NOMO-1 (cell line): Measurements from ENCODE around the gene SZT2.
A peak's percentile ranks its signal among the peaks of the same experiment; 100 is the strongest.
"Not testable (repeated sequence)": the region's sequence is repeated elsewhere in the genome, so short reads cannot be mapped to it uniquely, and the experiment has no call there.

Source experiments
- DNase-seq, 2 experiments: peaks; one replicate each; lab custom pipeline; 2025; ENCODE audit not compliant: unreplicated experiment in 2 of 2; lab: John Stamatoyannopoulos, UW

Gene SZT2

DNA sequence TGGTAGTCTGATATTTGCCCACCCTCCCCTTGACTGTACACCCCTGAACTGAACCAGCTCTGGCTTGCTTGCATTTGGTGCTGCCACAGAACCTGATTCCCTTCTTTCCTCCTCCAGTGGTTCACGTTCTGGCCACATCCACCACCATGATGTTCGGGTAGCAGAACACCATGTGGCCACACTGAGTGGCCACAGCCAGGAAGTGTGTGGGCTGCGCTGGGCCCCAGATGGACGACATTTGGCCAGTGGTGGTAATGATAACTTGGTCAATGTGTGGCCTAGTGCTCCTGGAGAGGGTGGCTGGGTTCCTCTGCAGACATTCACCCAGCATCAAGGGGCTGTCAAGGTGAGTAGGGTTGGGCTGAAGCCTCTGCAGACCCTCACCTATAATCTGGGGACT lies 29.1 kb upstream of the SZT2 start:
- DNase-seq: no peak

DNA sequence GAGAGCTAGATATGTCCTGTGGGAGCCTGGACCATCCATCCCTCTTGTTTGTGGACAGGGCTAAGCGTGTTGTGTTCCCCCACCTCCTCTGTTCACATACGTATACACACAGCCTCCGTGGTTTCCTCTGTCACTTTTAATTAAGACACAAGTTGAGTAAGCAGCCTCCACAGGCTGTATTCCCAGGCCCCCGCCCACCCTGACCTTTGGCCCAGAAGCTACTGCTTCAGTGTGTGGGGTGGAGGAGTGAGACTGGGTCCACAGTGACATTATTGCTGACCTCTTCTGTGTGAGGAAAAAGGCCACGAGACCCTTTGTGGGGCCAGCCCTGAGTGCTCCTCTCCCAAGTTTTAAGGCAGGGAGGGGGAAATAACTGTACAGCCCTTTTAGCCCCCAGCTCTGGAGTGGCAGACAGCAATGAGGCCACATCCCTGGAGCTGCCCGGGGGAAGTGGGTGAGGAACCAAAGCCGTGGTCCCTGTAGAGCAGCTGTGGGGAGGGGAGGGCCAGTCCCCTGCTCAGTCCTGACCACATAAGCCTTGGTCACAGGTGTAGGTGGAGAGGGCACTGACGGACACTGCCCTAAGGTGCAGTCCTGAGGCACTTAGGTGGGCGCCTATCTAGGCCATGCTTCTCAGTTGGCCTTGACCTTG lies 26.3 kb upstream of the SZT2 start:
- peak in 1 of 2 experiments; percentile 8 for DNase-seq

DNA sequence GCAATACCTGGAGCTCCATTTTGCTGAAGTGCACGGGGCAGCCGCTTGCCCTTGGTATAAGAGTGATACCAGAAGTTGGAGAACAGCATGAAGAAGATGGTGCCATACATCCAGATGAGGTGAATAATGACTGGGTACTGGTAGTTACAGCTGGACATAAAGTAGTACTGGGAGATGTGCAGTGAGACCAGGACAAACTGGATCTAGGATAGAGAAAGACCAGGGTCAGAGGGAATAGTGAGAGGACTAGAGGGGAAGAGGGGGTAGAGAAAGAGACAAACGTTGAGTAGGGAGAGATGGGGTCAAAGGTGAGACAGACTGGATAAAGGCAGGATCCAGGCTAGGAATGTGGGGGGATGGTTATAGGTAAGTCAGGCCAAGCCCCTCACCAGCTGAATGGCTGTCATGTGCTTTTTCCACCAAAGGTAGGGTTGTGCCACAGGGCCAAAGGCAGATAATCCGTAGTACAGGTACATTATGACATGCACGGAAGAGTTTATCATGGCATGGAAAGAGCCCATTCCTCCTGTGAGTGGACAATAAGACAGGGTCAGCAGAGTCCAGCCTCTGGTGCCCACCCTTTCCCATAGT lies 25.7 kb upstream of the SZT2 start:
- DNase-seq: no peak

DNA sequence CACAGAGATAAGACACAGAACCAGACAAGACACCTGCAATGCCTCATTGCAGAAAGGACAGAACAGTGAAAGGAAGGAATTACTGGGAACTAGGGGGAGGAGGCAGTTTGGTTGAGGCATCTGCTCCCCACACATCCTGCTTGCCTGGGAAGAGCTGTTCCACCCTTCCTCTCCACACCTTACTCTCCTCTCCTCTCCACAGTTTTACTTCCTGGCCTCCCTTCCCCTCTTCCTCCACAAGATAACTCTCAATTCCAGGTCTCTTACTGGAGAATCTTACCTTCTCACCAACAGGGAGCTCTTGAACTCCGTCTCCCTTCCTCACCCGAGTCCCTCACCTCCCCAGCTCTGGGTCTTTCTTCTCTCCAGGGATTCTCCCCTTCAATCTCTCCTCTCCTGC lies 24.0 kb upstream of the SZT2 start:
- no peak for DNase-seq

DNA sequence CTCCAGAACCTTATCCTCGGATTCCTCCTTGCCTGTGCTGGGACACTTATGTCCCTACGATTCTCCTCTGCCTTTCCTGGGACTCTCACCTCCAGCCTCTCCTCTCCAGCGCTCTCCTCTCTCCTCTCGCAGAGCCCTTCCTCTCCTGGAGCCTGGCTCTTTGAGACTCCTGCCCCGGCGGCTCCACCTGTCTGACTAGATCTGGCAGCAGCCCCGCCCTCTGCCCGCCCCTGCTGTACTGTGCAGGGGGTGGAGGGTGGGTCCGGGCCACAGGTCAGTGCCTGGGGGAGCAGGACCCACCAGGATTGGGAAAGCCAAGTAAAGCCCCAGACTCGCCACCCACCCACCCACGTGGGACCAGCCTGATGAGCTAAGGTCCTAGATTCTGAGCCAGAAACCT lies 23.5 kb upstream of the SZT2 start:
- no peak for DNase-seq

DNA sequence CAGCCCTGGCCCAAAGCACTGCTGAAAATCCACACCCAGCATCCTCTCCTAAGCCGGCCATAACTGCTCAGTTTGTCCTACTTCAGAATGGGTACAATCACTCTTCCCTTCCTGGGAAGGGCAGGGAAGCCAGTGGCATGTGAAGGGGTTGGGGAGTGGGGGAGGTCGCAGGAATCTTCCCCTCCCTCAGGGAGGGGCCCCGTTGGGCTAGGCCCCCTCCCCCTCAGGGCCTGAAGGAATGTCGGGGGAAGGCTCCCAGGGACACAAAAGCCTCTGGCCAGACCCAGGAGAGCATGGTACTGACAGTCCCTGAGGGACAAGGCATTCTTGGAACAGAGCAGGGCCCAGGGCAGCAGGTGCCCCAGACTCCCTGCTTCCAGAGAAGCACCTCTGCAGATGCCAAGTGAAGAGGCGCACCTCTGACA lies 23.1 kb upstream of the SZT2 start:
- DNase-seq: no peak

DNA sequence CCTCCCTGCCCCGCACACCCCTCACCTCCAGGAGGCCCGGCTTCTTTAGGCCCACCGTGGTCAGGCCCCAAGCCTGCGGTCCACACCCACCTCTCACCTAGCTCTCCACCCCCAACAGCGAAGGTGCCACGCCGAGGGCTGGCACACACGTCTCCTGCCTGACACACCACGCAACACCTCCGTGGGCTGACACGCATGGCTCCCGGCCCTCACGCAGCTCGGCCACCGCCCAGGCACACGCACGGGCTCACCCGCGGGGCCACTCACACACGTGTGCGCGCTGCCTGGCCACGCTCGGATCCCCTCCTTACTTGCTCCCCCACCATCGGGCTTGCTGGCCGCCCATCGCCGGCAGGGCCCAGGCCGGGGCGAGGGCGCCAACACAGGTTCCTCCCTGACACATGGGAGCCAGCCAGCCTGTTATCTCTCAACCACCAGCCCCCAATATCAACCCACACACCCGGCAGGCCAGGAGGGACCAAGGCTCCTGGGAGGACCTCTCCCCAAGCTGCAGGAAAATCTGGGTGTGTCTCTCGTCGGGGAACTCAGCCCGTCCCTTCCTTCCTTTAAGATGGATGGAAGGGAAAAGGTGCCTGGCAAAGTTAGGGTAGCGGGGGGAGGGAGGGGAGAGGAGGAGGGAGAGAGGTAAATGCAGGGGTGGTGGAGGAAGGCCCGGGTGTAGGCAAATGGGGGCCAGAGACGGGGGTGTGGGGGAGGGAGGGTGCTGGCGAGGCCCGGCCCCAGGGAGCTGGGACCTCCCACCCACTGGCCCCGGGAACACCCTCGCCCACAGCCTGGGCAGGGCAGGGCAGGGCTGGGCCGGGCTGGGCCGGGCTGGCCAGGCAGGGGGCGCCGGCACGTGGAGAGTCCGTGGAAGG lies 22.4 kb upstream of the SZT2 start:
- no peak for DNase-seq

DNA sequence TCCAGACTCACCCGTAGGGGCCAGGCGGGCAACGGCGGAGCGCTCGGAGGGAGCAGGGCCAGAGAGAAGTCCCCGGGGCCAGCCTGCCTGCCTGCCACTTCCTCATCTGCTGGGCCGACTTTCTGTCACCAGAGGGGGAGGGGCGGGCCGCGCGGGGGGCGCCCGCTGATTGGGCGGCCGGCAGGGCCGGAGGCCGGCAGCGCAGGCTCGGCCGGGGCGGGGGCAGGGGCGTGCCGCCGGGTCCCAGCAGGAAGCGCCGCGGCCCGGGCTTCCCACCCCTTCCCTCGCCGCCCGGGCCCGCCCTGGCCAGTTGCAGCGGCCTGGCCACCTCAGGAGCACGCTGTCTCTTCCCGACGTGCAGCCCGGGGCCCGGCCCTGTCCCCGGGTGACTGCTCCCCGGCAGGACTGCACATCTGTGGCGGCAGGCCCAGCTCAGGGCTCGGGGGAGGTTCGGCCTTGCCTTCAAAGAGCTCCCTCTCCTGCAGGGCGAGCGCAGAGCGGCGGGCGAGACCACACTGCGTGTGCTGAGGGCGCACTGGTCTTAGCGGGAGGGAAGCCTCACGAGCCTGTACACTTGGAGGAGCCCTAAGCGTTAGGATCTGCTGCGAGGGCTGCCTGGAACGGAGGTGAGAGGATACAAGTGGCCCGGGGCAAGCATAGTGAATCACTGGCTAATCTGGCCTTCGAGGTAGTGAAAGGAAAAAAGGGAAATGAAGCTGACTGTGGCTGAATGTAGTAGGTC lies 21.6 kb upstream of the SZT2 start, which contains the start of gene ELOVL1:
Gene ELOVL1 (minus strand): TSS at position 108 of the 742 bp plus-strand sequence. CDS start 2,402 bp downstream, outside the sequence.
- DNase-seq: peak; percentile 91

DNA sequence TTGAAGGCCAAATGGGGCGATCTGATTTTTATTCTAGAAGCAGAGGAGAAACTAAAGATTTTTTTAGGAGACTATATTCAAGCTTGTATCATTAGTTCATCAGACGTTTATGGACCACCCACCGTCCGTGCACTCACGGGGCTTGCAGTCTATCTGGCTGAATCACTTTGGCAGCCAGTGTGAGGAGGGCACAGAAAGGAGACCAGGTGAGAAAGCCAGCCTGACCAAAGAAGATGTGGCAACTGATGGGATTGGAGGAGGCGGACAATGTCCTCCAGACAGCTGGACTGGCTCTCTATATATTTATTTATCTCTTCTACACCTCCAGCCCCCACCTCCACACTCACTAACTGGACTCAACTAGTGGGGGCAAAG lies 21.1 kb upstream of the SZT2 start:
- no peak for DNase-seq

DNA sequence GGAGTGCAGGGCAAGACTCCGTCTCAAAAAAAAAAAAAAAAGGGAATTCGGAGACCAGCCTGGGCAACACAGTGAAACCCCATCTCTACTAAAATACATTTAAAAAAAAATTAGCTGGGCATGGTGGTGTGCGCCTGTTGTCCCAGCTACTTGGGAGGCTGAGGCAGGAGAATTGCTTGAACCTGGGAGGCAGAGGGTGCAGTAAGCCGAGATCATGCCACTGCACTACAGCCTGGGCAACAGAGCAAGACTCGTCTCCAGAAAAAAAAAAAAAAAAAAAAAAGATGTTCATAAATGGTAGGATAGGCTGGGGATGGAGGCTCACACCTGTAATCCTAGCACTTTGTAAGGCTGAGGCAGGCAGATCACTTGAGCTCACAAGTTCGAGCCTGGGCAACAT lies 19.9 kb upstream of the SZT2 start:
- not testable (repeated sequence) for DNase-seq

DNA sequence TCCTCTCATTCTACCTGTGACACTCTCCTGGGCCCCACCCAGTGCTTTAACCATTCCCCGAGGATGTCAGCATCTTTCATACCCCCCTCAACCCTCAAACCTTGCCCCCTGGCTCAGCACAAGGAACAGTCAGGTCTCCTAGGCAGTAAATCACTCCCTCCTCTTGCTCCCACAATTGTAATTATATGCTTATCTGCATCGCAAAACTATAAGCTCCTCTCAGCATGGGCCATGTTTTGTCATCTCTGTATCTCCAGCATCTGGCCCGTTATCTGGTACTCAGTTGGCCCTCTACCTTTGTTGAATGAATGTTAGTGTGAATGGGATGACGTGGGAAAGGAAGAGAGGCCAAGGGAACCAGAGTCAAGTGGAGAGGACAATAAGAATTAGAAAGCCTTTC lies 19.1 kb upstream of the SZT2 start:
- DNase-seq: no peak

DNA sequence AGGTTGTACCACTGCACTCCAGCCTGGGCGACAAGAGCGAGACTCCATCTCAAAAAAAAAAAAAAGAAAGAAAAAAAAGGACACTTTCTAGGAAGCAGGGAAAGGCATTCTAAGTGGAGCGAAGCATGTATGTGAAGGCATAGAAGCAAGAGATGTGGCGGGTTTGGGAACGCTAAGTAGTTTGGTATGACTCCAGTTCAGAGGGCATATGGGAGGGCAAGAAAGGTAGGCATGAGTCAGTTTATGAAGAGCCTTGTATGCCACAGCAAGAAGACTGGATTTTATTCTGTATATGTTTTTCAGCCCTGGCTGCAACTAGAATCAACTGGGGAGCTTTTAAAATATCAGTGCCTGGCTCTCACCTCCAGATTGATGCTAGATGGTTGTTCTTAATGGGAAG lies 17.5 kb upstream of the SZT2 start:
- DNase-seq: no peak

DNA sequence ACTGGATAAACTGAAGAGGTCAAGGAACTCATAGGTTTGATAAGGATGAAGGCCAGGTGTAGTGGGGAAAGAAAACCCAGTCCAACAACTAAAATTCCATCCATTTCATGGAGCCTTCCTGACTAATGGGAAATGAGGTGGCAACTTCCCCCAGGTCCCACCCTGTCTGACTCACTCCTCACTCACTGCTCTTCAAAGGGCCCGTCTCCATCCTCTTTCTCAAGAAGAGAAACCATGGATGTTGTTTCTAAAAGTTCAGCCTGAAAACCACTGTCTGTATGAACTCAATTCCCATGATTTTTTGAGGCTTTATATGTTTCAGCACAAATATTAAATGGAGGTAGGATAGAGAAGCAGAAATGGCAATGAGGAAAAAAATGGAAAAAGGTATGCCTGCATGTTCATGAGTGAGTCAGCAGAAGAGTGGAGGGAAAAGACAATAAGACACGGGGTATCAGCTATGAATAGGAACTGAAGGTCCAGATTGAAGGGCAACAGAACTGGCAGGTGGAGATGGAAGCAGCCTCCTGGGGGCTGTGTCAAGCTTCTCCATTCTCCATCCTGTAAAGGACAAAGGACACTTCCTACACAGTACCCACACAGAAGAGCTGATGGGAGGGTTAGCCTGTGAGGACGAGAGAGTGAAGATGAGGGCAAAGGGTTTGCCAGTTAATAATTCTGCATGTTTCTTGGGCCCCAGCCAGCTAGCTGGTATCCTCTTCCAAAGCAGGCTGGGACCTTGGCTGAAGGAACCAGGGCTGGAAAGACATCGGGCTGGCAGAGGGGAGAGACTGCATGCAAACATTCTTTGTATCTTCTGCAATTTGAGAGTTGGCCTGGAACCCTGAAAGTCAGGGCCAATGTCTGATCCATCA lies 16.4 kb upstream of the SZT2 start:
- no peak for DNase-seq

DNA sequence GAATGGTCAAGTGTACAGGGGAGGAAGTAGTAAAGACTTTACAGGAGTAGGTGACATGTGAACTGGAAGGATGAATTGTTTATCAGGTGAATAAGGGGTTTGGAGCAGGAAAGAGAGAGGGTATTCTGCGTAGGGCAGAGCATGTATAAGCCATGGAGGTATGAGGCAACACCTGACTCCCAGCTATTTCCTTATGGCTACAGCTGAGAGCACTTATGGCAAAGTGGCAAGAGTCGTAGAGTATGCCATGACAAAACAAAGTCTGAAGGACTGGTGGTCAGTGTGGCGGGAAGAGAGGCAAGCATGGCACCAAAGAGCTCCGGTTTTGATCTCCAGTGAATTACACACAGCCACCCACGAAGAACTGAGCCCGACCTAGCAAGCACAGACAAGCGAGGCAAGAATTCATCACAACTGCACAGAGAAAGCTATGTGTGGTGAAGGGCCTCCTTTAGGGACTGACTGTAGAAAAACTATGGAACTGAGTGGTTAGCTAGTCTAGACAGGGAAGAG lies 12.9 kb upstream of the SZT2 start:
- DNase-seq: no peak

DNA sequence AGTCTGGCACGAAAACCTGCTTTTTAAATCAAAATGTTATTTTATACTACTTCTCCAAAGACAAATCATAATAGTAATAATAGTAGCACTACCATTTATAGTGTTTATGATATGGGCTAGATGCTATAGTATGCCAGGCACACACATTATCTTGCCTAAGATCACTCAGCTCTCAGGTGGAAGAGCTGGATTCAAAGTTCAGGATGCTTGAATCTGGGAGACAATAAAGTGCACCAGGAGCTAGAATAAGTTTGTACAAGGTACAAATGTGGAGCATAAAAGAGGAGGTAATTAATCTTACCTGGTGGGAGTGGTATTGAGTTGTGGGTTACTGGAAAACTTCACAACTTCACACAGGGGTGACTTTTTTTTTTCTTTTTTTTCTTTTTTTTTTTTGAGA lies 11.9 kb upstream of the SZT2 start:
- DNase-seq: no peak

DNA sequence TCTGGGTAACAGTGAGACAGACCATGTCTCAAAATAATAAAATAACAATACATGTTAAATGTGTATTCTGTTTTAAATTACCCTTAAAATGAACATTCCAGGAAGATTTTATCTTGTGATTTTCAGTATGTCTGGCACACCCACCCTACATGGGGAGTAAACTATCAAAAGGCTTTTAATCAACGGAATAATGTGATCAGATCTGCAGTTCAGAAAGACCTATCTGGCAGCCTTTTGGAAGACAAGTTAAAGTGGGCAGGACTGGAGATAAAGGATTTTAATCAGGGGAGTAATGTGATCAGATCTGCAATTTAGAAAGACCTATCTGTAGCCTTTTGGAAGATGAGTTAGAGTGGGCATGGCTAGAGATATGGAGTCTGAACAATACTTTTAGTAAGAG lies 10.2 kb upstream of the SZT2 start:
- no peak for DNase-seq

DNA sequence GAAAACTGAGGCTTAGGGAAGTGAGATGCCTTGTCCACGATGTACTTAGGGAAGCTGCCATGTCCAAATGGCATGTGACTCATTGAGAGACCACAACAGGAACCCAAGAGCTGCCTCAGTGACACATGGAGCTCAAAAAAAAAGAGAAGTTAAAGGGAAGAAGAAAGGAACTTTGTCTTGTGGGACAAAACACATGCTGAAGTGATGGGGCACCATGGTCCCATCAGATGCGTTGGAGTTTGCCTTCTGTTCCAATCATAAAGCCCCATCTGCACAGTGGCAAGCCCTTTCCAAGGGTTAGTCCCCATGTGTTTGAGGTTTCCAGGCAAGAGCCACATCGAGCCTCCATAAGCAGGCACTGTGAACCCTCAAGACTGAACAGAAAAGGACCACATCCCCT lies 8.1 kb upstream of the SZT2 start:
- peak; percentile 10 to 50 for DNase-seq

DNA sequence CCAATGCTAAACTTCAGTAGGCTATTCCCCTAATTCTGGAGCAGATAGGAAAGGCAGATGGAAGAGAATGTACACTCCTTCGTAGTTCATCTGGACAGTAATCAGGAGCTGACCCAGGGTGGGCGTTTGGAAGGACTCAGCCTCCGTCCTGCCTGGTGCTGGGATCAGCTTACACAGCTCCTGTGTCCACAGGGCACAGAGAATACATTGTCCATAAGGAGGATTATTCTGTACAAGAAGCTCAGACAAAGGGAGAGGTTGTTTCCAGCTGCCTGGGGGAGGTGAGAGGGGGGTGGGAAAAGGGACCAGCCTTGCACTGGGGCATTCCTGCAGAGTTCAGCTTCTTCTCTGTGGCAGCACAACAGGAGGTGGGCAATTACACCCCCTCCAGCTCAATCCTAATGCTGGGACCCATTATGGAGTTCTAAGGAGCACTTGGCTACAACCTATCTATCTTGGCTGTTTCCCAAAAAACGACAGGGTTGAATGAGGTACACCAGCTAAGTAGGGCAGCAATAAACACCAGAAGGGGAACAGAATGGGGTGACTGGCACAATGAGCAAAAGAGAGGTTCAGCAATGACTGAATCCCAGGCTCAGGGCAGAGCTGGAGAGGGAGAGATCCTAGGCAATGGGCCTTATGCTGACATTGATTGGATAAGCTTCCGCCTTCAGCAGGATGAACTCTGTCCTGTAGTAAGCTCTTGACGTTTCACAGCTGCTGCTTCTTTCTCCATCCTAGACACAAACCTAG lies 7.5 kb upstream of the SZT2 start:
- no peak for DNase-seq

DNA sequence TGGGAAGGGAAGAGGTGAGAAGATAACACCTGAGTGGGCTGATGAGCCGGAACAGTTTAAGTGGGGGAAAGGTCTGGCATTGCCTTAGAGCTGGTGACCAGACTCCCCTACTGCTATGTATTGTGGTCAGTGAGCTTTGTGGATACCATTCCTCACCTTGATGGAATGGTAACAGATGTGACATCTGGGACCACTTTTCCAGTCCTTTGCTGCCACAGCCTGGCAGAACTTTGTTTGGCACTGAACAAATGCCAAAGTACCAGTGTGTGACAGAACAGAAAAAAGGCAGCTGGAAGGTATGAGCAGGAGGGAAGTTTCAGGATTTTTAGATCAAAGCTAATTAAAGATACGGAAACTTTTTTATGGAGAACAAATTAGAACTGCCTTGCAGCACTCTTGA lies 6.2 kb upstream of the SZT2 start:
- DNase-seq: no peak
